CD4-positive, alpha-beta T cell treated with Interleukin-15 for 1 hour (primary cell): Measurements from ENCODE around the gene HNRNPM.
"Not testable (repeated sequence)": the region's sequence is repeated elsewhere in the genome, so short reads cannot be mapped to it uniquely, and the experiment has no call there.

Experiments used
- DNase-seq: peaks from one replicate; pipeline ENCODE4 v3.0.0-alpha.2; 2020

Gene HNRNPM, protein sequence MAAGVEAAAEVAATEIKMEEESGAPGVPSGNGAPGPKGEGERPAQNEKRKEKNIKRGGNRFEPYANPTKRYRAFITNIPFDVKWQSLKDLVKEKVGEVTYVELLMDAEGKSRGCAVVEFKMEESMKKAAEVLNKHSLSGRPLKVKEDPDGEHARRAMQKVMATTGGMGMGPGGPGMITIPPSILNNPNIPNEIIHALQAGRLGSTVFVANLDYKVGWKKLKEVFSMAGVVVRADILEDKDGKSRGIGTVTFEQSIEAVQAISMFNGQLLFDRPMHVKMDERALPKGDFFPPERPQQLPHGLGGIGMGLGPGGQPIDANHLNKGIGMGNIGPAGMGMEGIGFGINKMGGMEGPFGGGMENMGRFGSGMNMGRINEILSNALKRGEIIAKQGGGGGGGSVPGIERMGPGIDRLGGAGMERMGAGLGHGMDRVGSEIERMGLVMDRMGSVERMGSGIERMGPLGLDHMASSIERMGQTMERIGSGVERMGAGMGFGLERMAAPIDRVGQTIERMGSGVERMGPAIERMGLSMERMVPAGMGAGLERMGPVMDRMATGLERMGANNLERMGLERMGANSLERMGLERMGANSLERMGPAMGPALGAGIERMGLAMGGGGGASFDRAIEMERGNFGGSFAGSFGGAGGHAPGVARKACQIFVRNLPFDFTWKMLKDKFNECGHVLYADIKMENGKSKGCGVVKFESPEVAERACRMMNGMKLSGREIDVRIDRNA

DNA sequence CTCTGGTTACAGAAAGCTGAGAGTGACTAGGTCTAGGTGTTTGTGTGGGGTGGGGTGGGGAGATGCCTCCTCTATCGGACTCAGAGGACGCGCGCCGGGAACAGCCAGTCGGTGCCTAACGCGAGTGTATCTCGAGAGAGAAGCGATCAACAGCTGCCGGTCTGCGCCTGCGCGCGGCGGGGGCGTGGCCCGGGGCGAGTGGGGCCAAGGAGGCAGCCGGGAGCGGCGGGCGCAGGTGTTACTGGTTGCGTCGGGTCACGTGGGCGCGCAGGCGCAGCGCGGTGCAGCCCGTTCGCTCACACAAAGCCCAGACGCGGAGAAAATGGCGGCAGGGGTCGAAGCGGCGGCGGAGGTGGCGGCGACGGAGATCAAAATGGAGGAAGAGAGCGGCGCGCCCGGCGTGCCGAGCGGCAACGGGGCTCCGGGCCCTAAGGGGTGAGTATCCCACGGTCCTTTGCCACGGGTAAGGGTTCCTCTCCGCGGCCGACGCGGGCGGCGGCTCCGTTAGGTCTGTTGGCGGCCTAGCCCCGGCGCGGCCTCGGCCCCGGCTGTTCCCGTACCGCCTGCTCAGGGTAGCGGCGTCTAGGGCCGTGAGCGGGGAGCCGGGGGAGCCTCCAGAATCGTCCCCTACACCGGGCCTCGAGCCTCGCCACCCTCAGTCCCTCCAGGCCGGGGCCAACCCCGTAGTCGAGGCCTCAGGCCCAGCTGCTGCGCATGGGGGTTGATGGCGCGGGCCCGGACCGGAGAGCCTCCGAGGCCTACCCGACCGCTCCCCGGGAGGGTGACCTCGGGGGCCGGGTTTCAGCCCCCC is at the start of gene HNRNPM:
TSS of gene HNRNPM (plus strand) at position 299 of the 811 bp plus-strand sequence. CDS start at position 323, 24 bp downstream.
- DNase-seq: peak; percentile 100

DNA sequence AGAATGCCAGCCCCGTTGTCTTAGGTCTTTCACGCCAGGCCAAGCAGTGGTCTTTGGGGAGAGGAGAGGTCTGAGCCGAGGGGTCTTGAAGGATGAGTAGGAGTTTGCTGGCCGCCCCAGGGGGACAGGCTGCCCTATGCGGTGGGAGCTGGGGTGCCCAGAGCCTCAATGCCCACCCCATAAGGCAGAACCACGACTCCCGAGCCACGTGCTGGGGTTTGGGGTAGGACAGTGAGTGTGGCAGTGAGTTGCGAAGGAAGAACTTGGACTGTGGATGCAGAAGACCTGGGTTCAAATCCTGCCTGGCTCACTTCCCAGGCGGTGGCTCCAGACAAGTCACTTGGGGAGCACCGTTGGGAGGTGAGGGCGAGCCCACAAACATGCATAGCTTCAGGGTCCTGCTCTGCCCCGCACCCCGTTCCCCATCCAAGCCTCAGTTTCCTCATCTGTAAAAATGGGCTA is 49.1 kb upstream of the HNRNPM start:
- DNase-seq: no peak

DNA sequence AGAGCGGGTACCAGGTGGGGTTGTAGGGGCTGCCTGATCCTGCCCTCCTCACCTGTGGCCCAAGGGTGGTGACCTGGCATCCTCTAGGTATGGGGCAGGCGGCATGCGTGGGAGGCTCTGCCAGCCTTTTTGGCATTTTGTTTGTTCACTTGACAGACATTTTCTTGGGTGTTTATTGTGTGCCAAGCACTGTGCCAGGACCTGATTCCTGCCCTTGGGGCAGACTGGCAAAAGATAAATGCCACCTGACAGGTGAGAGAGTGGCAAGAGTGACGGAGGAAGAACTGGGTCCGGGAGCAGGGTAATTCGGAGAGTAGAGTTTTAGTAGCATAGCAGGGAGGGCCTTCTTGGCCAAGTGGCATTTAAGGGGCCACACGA is 48.6 kb upstream of the HNRNPM start:
- no peak for DNase-seq

DNA sequence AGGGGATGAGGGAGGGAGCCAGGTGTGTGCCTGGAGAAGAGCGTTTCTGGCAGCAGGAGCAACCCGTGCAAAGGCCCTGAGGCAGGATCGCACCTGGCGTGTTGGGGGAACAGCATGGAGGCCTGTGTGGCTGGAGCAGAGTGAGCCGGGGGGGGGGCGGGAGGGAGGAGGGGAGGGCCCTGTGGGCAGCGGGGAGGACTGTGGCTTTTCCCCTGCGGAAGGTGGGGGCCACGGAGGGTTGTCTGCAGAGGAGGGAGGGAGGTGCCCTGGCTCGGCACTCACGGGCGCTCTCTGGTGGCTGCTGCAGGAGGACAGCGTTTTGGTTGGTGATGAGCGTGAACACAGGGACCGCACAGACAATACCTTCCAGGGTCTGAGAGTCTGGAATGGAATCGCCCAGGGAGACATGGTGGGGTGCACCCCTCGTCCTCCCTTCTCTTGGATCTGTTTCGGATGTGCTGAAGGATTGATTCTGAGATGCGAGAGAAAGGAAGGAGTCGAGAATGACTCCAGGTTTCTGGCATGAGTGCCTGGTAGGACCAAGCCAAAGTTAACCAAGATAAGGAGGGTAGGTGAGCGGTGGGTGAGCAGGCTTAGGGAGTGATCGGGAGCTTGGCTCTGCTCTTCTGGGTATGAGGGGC is 48.1 kb upstream of the HNRNPM start:
- DNase-seq: peak; percentile 79

DNA sequence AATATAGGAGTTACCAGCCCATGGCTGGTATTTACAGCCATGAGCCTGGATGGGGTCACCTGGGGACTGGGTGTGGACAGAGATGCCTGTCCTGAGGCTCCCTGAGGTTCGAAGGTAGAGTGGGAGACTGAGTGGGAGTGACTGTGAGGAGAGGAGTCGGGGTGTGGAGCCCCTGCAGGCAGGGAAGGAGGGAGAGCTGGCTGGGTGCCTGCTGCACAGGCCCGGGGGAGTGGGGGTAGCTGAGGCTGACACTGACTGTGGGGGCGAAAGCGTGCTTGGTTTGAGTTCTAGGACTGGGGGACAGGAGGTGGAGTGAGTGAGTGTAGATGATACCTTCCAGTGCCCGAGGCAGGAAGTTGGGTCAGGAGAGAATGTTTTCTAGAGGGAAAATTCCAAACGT is 47.5 kb upstream of the HNRNPM start:
- DNase-seq: no peak

DNA sequence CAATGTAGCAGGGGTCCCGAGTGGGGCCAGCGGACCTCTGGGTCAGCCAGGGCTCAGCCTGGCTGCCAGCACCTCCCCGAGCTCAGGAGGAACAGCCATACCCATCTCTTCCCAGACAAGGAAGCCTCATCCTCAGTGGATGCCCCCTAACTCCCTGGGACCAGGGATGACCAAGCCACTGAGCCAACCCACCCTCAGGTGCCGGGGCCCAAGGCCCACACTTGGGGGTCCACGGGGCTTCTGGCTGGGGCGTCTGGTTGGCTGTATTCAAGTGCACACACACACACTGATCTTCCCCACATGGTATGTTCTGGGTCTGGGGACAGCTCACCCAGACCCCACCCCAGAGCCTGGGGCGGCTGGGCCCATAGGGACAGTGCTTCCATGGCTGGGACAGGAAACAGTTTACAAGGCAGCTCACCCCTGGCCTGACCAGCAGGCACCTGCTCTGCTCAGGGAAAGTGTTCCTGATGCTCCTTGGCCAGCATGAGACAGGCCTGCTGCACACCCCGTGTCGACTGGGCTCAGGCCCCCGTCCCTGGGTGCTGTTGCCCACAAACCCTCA is 46.9 kb upstream of the HNRNPM start:
- no peak for DNase-seq

DNA sequence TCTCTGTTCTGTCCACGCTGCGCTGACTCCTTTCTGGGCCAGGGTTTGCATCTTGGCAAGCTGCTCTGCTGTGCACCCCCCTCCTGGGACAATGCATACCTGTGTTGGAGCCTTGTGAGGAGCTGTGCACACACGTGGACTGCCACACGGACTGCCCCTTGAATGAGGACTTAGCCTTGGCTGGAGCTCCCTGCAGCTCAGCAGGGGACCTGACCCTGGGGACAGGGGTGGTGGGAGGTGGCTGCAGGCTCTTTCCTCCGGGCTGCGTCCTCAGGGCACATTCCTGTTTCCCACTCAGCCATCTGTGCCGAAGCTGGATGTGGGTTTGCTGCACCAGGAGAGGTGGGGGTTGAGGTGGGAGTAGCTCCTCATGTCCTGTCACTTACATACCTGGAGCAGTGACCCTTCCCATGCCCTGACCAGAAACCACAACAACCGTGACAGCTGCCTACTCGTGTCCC is 46.4 kb upstream of the HNRNPM start:
- no peak for DNase-seq

DNA sequence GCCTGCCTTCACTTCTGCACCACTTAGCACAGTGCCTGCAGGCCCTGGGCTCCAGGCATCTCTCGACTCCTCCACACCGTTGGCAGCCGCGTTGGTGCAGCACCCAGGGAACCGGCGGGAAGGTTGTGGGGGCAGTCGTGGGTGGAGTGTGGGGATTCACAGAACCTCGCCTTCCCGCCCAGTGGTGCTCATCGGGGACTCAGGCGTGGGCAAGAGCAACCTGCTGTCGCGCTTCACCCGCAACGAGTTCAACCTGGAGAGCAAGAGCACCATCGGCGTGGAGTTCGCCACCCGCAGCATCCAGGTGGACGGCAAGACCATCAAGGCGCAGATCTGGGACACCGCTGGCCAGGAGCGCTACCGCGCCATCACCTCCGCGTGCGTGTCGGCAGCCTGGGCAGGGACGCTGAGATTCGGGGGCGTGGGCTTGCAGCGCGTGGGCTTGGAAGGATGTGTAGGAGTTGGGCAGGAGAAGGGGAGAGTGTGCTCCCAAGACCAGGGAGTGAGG is 45.0 kb upstream of the HNRNPM start:
- no peak for DNase-seq

DNA sequence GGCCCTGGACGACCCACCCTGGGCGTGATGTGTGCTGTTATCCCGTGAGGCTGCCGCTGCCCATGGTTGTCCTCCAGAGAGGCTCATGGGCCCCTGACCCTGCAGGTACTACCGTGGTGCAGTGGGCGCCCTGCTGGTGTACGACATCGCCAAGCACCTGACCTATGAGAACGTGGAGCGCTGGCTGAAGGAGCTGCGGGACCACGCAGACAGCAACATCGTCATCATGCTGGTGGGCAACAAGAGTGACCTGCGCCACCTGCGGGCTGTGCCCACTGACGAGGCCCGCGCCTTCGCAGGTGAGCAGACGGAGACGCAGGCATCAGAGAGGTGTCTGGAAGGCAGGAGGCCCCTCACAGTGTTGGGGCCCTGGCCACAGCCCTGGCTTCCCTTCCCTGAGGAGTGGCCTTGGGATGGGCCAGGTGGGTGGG is 42.8 kb upstream of the HNRNPM start:
- no peak for DNase-seq

DNA sequence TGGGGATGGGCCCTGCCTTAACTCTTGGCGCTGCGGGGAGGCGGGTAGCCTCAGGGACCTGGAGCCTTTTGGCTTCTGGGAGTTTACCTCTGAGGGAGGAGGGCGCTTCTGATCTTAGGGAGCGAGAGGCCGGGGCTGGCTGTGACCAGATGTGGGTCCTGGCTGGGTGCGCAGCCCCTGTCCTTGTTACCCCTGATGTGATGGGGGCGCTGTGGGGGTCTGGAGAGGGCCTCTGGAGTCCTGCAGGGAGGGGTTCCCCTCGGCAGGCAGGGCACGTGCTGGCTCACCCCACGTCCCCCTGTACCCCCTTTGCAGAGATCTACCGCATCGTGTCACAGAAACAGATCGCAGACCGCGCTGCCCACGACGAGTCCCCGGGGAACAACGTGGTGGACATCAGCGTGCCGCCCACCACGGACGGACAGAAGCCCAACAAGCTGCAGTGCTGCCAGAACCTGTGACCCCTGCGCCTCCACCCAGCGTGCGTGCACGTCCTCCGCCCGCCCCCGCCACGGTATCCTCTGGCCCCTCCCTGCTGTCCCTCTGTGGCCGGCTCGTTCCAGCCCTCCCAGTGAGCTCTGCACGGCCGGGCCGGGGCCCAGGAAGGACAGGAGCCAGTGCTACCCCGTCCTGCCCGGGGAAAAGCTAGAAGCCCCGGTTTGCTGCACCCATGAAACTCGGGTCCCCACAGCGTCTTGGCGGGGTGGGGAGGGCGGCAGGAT is 41.5 kb upstream of the HNRNPM start:
- DNase-seq: no peak

DNA sequence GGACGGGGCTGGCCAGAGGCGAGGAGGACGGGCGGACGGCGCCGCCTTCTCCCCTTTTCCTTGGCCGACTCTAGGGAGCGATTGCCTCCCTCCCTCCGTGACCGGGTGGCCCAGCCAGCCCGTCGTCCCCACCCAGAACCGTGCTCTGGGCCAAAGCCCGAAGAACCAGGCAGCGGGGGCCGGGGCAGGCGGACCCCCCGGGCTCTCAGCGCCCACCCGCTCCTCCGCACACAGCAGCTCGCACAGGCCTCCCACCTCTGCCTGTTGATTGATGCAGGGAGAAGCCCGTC is 41.0 kb upstream of the HNRNPM start:
- DNase-seq: no peak

DNA sequence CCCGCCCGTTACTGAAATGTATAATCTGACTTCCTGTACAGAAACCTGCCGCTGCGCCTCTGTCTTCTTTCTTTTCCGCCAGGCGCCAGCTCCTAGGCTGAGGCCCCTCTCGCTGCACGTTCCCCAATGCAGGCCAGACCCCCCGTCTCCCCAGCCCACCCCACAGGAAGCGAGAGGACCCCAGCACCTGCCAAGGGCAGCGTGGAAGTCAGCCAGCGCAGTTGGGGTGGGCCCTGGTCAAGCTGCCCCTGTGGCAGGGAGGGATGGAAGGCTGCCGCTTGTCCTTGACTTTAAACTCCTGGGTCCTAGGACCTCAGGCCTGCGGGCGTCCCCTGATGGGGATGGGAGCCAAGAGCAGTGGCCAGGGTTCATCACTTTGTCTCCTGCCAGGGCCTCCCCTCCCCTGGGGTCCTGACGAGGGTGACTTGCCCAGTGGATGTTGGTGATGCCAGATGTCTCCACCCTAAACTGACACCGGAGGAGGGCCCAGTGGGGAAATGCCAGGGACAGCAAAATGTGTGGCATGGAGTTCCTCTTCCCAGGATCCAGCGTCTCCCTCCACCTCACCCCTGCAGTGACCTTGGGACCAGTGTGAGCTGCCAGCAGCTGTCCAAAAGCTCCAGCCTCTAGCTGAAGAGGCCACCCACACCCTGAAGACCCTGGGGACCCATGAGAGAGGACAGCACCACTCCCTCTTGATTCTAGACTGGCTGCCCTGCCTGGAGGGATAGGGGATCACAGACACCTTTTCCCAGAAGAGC is 40.2 kb upstream of the HNRNPM start:
- DNase-seq: no peak

DNA sequence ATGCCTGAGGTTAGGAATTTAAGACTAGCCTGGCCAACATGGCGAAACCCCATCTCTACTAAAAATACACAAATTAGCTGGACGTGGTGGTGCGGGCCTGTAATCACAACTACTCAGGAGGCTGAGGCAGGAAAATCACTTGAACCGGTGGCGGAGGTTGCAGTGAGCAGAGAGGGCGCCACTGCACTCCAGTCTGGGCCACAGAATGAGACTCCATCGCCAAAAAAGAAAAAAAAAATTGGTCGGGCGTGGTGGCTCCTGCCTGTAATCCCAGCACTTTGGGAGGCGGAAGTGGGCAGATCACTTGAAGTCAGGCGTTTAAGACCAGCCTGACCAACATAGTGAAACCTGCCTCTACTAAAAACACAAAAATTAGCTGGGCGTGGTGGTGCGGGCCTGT is 34.1 kb upstream of the HNRNPM start:
- DNase-seq: not testable (repeated sequence)

DNA sequence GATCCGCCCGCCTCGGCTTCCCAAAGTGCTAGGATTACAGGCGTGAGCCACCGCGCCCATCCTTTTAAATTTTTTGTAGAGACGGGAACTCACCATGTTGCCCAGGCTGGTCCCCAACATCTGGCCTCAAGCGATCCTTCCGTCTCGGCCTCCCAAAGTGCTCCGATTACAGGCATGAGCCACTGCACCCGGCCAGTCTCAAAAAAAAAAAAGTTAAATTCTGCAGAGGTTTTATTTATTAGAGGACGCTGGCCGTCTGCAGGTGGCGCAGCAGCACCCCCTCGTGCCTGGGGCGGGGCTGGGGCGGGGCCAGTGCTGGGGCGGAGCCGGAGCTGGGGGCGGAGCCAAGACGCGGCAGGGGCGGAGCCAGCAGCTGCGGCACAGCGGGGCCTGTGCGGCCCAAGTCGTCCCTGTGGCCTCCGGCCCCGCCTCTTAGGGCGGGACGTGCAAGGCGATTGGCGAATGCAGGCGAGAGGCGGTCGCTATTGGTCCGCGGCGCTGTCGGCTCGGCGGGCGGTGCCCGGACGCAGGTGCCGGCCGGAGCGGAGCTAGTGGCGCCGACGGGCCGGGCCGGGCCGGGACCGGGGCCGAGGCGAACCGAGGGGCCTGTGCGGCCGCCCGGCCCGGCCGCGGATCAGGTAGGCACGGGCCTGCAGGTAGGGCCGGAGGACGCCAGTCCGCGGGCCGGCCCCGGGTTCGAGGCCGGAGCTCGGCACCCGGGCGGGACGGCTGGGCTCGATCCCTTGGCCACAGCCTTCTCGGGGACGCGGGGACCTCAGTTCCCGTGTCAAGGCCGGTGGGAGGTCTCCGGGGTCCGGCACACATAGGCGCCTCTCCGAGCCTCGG is 31.8 kb upstream of the HNRNPM start, which contains the start of gene MARCHF2:
TSS of gene MARCHF2 (plus strand) at position 523 of the 846 bp plus-strand sequence. CDS start 8,536 bp downstream, outside the sequence.
- peak; percentile 97 for DNase-seq

DNA sequence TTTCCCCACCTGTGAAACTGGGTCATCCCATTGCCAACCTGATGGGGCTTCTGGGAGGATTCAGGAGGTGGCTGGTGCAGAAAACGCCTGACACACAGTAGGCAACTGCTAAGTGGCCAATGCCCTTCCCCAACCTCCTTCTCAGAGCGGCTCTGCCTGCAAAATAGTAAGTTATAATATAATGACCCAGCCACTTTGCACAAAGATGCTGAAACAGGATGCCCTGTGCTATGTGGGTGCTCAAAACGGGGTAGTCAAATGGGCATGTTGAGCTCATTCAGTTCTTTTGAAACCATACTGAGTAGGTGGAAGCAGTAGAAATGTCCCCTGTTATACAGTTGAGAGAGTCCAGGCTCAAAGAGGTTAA is 31.2 kb upstream of the HNRNPM start:
- no peak for DNase-seq

DNA sequence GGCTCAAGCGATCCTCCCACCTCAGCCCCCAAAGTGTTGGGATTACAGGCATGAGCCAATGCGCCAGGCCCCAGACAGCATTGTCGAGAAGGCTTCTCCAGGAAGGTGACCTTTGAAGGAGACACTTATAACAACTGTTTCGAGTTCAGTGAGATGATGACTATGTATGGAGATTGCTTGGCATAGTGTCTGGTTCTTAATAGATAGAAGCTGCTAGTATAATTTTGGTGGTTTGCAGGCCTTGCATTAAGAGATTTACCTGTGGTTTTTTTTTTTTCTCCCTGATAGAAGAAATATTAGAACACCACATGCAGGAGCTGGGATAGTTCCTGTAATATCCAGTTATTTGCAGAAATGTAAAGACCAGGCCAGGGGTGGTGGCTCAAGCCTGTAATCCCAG is 28.0 kb upstream of the HNRNPM start:
- DNase-seq: no peak

DNA sequence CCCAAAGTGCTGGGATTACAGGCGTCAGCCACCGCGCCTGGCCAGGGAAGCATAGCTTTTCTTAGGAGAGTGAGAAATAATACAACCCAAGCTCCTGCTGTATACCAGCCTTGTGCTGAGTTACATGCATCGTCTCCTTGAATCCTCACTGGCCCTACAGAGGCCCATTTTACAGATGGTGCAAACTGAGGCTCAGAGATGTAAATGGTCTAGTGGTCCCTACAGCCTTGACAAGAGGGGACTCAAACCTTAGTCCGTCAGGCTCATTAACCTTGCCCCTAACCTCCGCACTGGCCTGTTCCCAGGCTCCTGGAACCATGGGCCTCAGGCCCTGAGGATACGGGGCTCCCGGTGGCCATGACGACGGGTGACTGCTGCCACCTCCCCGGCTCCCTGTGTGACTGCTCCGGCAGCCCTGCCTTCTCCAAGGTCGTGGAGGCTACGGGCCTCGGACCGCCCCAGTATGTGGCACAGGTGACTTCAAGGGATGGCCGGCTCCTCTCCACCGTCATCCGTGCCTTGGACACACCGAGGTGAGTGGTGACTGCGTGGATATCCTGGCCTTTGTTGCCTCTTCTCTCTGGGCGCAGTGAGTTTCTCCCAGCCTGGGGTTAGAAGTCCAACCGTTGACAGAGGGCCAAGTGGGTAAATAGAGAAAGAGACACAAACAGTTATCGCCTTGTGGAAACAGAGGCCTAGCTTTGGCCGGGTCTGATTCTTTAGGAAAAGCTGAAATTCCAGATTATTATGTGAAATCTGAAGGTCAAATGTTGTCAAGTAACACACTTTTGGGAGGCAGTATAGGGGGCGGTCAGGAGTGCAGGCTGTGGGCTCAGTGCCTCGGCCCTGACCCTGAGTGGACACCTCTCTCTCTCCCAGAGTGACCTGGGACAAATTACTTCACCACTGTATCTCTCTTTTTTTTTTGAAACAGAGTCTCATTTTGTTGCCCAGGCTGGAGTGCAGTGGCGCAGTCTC is 23.0 kb upstream of the HNRNPM start:
- no peak for DNase-seq

DNA sequence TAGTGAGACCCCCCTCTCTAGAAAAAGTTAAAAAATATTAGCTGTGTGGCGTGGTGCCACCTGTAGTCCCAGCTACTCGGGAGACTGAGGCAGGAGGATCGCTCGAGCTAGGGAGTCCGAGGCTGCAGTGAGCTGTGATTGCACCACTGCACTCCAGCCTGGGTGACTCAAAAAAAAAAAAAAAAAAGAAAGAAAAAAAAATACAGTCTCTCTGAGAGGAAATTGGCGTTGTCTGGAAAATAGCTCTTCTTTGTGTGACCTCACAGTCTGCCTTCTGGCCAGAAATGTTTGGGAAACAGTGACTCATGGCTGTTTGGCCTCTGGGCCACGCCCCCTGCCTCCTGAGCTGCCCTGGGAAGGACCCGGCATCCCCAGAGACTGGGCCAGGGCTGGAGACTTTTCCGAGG is 21.0 kb upstream of the HNRNPM start:
- DNase-seq: peak; percentile 70

DNA sequence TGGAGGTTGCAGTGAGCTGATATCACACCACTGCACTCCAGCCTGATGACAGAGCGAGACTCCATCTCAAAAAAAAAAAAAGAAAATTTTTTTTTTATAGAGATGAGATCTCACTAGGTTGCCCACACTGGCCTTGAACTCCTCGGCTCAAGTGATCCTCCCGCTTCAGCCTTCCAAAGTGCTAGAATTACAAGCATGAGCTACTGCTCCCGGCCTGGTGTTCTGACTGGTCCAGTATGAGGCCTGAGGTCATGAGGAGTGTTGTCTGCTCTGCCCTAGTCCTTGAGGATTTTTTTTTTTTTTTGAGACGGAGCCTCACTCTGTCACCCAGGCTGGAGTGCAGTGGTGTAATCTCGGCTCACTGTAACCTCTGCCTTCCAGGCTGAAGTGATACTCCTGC is 19.4 kb upstream of the HNRNPM start:
- DNase-seq: not testable (repeated sequence)
